A549 (cell line): ENCODE results near the gene PCBP4. TPM values are rescaled to one million over a fixed set of nuclear protein-coding genes. Genes with fewer than 3 reads are reported as not detected.
A peak's percentile ranks its signal among the peaks of the same experiment; 100 is the strongest.

Experiments used
- ATAC-seq, 2 experiments: fragments of 200-7000 bp in 1 of 2; fragments of >200 bp in 1 of 2; cut with Nextera tagmentation in 1 of 2; cut with Tn5 transposase in 1 of 2; 3 replicates each; pipeline versions ENCODE4 v1.8.0 to v1.9.1; 2018 to 2020; ENCODE audit warnings: mild to moderate bottlenecking in 1 of 2, moderate library complexity in 1 of 2
- CTCF ChIA-PET: fragments of 300-600 bp; sonication (Branson Sonifier 250); formaldehyde crosslinking; extraction: SDS; loops from one replicate; lab custom pipeline; 2021; ENCODE audit warnings: antibody characterized with exemption, inconsistent platforms; lab: Yijun Ruan, JAX
- POLR2A ChIA-PET: fragments of 350-600 bp; formaldehyde crosslinking; extraction: SDS; loops from one replicate; lab custom pipeline; 2021; ENCODE audit warnings: antibody characterized with exemption, inconsistent platforms; lab: Yijun Ruan, JAX
- DNase-seq, 2 experiments: peaks; one replicate each; pipeline versions ENCODE4 v3.0.0 to v3.0.0-alpha.2; 2011 to 2016; ENCODE audit warnings: low read depth in 1 of 2, low spot score in 1 of 2
- FAIRE-seq: peaks from 2 replicates; lab custom pipeline; 2011; peaks lifted over from hg19 to GRCh38; lab: Jason Lieb, UNC
- H3K27ac ChIP-seq, 2 experiments: fragments of >200 bp; sonication (Bioruptor Twin); formaldehyde crosslinking; 3 replicates each; pipeline ENCODE4 v1.5.1; 2016 to 2017
- H3K4me1 ChIP-seq: fragments of >200 bp; sonication (Bioruptor Twin); formaldehyde crosslinking; 3 replicates; pipeline ENCODE4 v1.6.1; 2016
- H3K4me2 ChIP-seq: fragments of >200 bp; sonication (Bioruptor Twin); formaldehyde crosslinking; 3 replicates; pipeline ENCODE4 v1.6.1; 2016
- H3K4me3 ChIP-seq: fragments of >200 bp; sonication (Bioruptor Twin); formaldehyde crosslinking; 3 replicates; pipeline ENCODE4 v1.5.1; 2016
- H3K9me3 ChIP-seq: fragments of >200 bp; sonication (Bioruptor Twin); formaldehyde crosslinking; 3 replicates; pipeline ENCODE4 v1.6.1; 2016
- BCL3 ChIP-seq: fragments of >200 bp; sonication (Bioruptor Twin); formaldehyde crosslinking; IDR thresholded peaks from 3 replicates; pipeline ENCODE4 v1.6.1; 2016
- BHLHE40 ChIP-seq: IDR thresholded peaks from 2 replicates; pipeline ENCODE4 v1.6.1; 2012; ENCODE audit warnings: low read depth, low read length, inconsistent platforms
- CEBPB ChIP-seq, 2 experiments: fragments of >200 bp in 1 of 2; sonication (Bioruptor Twin) in 1 of 2; formaldehyde crosslinking in 1 of 2; IDR thresholded peaks; 2 replicates each; pipeline ENCODE4 v1.6.1; 2012 to 2016
- CTCF ChIP-seq: fragments of >200 bp; sonication (Bioruptor Twin); formaldehyde crosslinking; IDR thresholded peaks from 3 replicates; pipeline ENCODE4 v1.5.1; 2016
- EHF ChIP-seq: fragments of 250-450 bp; sonication (Bioruptor Pico); IDR thresholded peaks from 2 replicates; pipeline ENCODE4 v1.5.0; 2020; ENCODE audit warnings: mild to moderate bottlenecking
- ELK1 ChIP-seq: fragments of 150-350 bp; IDR thresholded peaks from 2 replicates; pipeline ENCODE4 v1.6.1; 2014; ENCODE audit warnings: low read depth, mild to moderate bottlenecking, low read length
- FOXS1 ChIP-seq: fragments of 250-450 bp; sonication (Bioruptor Pico); IDR thresholded peaks from 2 replicates; pipeline ENCODE4 v1.5.0; 2020; ENCODE audit warnings: mild to moderate bottlenecking, moderate library complexity
- HEYL ChIP-seq: fragments of 250-450 bp; sonication (Bioruptor Pico); IDR thresholded peaks from 2 replicates; pipeline ENCODE4 v1.8.0; 2021; ENCODE audit warnings: mild to moderate bottlenecking, moderate library complexity
- HOXB13 ChIP-seq: fragments of 250-450 bp; sonication (Bioruptor Pico); IDR thresholded peaks from 2 replicates; pipeline ENCODE4 v1.5.0; 2020; ENCODE audit warnings: low read depth, mild to moderate bottlenecking, moderate library complexity
- HOXB5 ChIP-seq: fragments of 250-450 bp; sonication (Bioruptor Pico); IDR thresholded peaks from 2 replicates; pipeline ENCODE4 v1.5.0; 2020; ENCODE audit warnings: mild to moderate bottlenecking, moderate library complexity
- JUNB ChIP-seq: fragments of >200 bp; sonication (Bioruptor Twin); formaldehyde crosslinking; IDR thresholded peaks from 2 replicates; pipeline ENCODE4 v1.6.1; 2016
- KDM5A ChIP-seq: fragments of 200-600 bp; sonication (generic); IDR thresholded peaks from 2 replicates; pipeline ENCODE4 v1.6.1; 2016; ENCODE audit warnings: antibody characterized with exemption, mild to moderate bottlenecking
- MYC ChIP-seq: IDR thresholded peaks from 2 replicates; pipeline ENCODE4 v1.6.1; 2012; ENCODE audit warnings: mild to moderate bottlenecking, inconsistent platforms, low read length, improper control_type of control experiment, borderline replicate concordance
- NFE2L2 ChIP-seq: fragments of 150-350 bp; conservative IDR thresholded peaks from 2 replicates; pipeline ENCODE4 v1.6.1; 2014; ENCODE audit warnings: low read length
- PHF8 ChIP-seq: fragments of 200-600 bp; sonication (generic); IDR thresholded peaks from 2 replicates; pipeline ENCODE4 v1.6.1; 2016; ENCODE audit warnings: low read depth, mild to moderate bottlenecking, antibody characterized with exemption, moderate library complexity, borderline replicate concordance
- POLR2A ChIP-seq: IDR thresholded peaks from 2 replicates; pipeline ENCODE4 v1.6.1; 2012; ENCODE audit warnings: mild to moderate bottlenecking, low read length
- RARB ChIP-seq: fragments of 250-450 bp; sonication (Bioruptor Pico); IDR thresholded peaks from 2 replicates; pipeline ENCODE4 v1.8.0; 2021; ENCODE audit warnings: mild to moderate bottlenecking, moderate library complexity
- ZNF302 ChIP-seq: fragments of 250-450 bp; sonication (Bioruptor Pico); IDR thresholded peaks from 2 replicates; pipeline ENCODE4 v1.9.0; 2021; ENCODE audit warnings: inconsistent platforms, mild to moderate bottlenecking, moderate library complexity
- WGBS: methylation state at CpG from one replicate; pipeline ENCODE4 v1.1.6; 2017; ENCODE audit errors: missing lambda C conversion rate; 5-methylcytosine and 5-hydroxymethylcytosine counted together
- polyA plus RNA-seq, 4 experiments: library from polyadenylated mRNA; depleted of rRNA in 3 of 4; stranded (reverse); fragments of >200 nt; fragmentation: RNase III in 1 of 4; extraction: RNeasy Plus Mini Kit Qiagen cat#74134 plus additional on column Dnase treatment in 1 of 4; gene quantifications; 2 replicates in 3 of 4; 3 replicates in 1 of 4; pipeline ENCODE4 v1.2.3, GENCODE V29; 2011 to 2017

Gene PCBP4
- polyA plus RNA-seq, 2 of the 4 experiments (the other 2 are of a cell fraction) = 8.6 to 10.9 TPM

- TF ChIP-seq RARB (CRISPR knock-in tag) (no peak), HEYL (CRISPR knock-in tag) (no peak), BHLHE40 (no peak), CEBPB (IDR thresholded peaks at IDR 0.05) (no peak), KDM5A (no peak), BCL3 (peak; percentile 44; the same call in 1 of the 3 replicates), MYC (0 out of 2 replicates have a peak, but pooled peaks have one; percentile 57), CTCF (peak; percentile 89), EHF (CRISPR knock-in tag) (no peak), FOXS1 (CRISPR knock-in tag) (no peak), NFE2L2 (no peak), JUNB (no peak)
Measured at GRCh38 chr3:51941798-51942602, 25.3 kb downstream of the PCBP4 start, which contains the start of the genes PARP3 and RRP9 (continued).

GRCh38 chr3:51941463-51941797, 25.8 kb downstream of the PCBP4 start:
- peak overlapping the region; percentile 92 for H3K4me3 ChIP-seq
- H3K4me1 ChIP-seq = peaks cover 21% of the 10 kb centered on the region
- FAIRE-seq (no peak), ATAC-seq (no peak; a peak in 1 of 6 replicates), DNase-seq (no peak)
- ChIA-PET CTCF (interaction anchor here (0.6 to 5.9 kb wide), 27 partner anchors 9 to 259 kb away, joined by 3 to 59 read pairs (median 4); partner anchors contain the start of genes ABHD14A, ABHD14B, ACY1 and DUSP7), POLR2A (interaction anchor here (0.7 to 2.8 kb wide), 6 partner anchors 20 to 54 kb away, joined by 3 to 28 read pairs (median 4); partner anchors contain the start of genes ABHD14A, ABHD14B and RPL29)
- no CpG with 5 or more reads among the region's 20 CpGs for WGBS
- H3K4me2 ChIP-seq = peak overlapping the region; percentile 97
- H3K27ac ChIP-seq = peak overlapping the region; percentile 83 to 96
- TF ChIP-seq ELK1 (no peak), PHF8 (peak; percentile 59; the same call in 1 of the 2 replicates)
- no peaks in the 10 kb centered on the region for H3K9me3 ChIP-seq

GRCh38 chr3:51940648-51941462, 26.4 kb downstream of the PCBP4 start:
- H3K4me2 ChIP-seq = peak overlapping the region; percentile 97
- TF ChIP-seq BCL3 (no peak), HOXB13 (no peak), POLR2A (no peak), ZNF302 (CRISPR knock-in tag) (no peak), HOXB5 (no peak), NFE2L2 (no peak)
- TF ChIP-seq, all 56 proteins: peak for 0
- no peaks in the 10 kb centered on the region for H3K9me3 ChIP-seq
- peaks cover 21% of the 10 kb centered on the region for H3K4me1 ChIP-seq
- ChIA-PET CTCF (interaction anchor here (0.6 to 5.9 kb wide), 25 partner anchors 9 to 259 kb away, joined by 3 to 59 read pairs (median 4); partner anchors contain the start of genes ABHD14A, ABHD14B, ACY1 and DUSP7), POLR2A (interaction anchor here (0.7 to 2.8 kb wide), 6 partner anchors 19 to 55 kb away, joined by 3 to 28 read pairs (median 4); partner anchors contain the start of genes ABHD14A, ABHD14B and RPL29)
- peak overlapping the region; percentile 83 to 96 for H3K27ac ChIP-seq
- ATAC-seq (no peak), FAIRE-seq (no peak), DNase-seq (no peak)
- peak overlapping the region; percentile 92 for H3K4me3 ChIP-seq
- 32% methylated on average over 13 of the region's 13 CpGs for WGBS
